22Rv1 (cell line): Measurements from ENCODE around the gene ARPC5.
"Not testable (repeated sequence)": the region's sequence is repeated elsewhere in the genome, so short reads cannot be mapped to it uniquely, and the experiment has no call there.

Experiments used
- H3K27ac ChIP-seq: fragments of 450-650 bp; 2 replicates; pipeline ENCODE4 v1.5.1; 2017
- ZFX ChIP-seq: fragments of 450-650 bp; IDR thresholded peaks from 2 replicates; pipeline ENCODE4 v1.6.1; 2017; ENCODE audit warnings: antibody characterized with exemption, borderline replicate concordance
- TF ChIP-seq, protein P1 (sequence below): fragments of 450-650 bp; IDR thresholded peaks from 2 replicates; pipeline ENCODE4 v1.5.1; 2017; ENCODE audit warnings: mild to moderate bottlenecking

ARPC5 gene

DNA sequence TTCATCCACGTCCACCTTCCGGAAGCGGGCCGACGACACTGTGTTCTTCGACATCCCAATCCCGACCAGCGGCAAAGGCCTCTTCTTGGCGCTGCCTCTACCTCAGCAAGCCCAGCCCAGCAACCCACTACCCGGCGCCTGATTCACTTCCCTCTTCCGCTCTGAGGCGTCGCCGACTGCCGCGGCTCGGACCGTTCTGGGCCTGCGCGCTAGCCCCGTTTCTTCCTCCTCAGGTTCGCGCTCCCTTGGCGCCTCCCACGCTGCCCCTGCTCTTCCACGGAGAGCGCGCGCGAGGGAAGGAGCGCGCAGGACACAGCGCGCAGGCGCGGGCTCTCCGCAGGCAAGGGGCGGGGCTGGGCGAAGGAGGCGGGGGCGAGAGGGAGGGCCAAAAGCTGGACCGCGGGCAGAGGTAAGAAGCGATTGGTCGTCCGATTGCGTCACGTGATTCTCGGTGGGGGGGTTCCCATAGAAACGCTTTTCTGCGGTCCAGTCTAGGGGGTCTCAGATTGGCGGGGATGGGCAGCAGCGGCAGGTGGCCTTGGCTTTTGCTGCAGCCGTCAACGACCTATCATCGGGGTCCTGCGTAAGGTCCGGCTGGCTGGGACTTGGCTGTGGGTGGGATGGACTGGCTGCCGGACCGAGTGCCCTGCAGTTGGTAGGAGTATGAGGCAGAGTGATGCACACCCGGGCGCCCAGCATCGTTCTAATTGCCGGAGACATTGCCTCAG, at the start of gene ARPC5:
TSS of gene ARPC5 (minus strand) at position 178 of the 728 bp plus-strand sequence. CDS start at position 54, 124 bp downstream.
- TF ChIP-seq, protein P1, sequence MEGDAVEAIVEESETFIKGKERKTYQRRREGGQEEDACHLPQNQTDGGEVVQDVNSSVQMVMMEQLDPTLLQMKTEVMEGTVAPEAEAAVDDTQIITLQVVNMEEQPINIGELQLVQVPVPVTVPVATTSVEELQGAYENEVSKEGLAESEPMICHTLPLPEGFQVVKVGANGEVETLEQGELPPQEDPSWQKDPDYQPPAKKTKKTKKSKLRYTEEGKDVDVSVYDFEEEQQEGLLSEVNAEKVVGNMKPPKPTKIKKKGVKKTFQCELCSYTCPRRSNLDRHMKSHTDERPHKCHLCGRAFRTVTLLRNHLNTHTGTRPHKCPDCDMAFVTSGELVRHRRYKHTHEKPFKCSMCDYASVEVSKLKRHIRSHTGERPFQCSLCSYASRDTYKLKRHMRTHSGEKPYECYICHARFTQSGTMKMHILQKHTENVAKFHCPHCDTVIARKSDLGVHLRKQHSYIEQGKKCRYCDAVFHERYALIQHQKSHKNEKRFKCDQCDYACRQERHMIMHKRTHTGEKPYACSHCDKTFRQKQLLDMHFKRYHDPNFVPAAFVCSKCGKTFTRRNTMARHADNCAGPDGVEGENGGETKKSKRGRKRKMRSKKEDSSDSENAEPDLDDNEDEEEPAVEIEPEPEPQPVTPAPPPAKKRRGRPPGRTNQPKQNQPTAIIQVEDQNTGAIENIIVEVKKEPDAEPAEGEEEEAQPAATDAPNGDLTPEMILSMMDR, result no peak
- TF ChIP-seq ZFX, result no peak
- H3K27ac ChIP-seq, result peak within 1 kb of the TSS; percentile 89

DNA sequence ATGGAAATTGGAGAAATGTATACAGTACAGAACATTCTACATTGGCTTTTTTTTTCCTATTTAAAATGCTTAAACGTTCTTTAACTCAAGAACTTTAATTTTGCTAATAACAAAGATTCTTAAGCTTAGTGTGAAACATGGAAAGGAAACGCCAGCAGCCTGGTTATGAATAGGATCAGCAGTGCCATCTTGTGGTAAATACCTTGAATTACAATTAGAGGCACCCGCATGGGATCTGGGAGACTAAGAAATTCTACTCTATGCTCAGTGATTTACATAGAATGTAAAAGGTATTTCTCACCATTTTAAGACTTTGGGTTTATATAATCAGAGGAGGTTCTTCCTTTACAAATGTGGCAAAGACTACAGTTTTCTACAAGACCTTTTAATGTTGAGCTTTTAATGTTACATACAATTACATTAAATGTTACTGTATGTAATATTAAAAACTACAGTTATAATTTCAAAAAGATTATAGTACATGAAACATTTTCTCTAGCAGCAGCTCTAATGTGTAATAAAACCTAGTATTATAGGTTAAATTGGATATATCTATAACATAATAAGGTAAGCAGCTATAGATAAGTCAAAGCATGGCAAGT, 49.6 kb upstream of the ARPC5 start:
- TF ChIP-seq ZFX, result no peak
- TF ChIP-seq, protein P1, result peak; percentile 97
- H3K27ac ChIP-seq, result no peak overlapping the region

DNA sequence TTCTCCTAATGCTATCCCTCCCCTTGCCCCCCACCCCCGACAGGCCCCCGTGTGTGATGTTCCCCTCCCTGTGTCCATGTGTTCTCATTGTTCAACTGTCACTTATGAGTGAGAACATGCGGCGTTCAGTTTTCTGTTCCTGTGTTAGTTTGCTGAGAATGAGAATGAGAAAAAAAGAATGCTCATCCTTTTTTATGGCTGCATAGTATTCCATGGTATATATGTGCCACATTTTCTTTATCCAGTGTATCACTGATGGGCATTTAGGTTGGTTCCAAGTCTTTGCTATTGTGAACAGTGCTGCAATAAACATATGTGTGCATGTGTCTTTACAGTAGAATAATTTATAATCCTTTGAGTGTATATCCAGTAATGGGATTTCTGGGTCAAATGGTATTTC, 43.8 kb upstream of the ARPC5 start:
- not testable (repeated sequence) for H3K27ac ChIP-seq

DNA sequence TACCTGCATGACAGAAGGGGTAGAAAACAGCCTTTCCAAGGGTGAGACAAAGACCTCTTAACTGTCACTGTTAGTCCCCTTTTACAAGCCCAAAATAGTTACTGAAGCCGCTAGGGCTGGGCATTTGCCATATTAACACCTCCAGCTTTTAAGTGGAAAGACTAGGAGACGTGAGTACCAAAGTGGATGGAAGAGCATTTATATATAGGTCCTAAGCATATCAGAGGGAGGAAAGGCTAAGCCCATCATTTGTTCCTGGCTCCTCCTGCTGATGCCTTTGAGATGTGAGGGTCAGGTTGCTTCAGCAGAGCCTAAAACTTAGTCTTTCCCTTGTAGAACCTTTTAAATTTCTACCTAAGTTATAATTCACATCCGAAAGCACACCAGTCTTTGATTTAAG, 43.2 kb upstream of the ARPC5 start:
- no peak overlapping the region for H3K27ac ChIP-seq
- TF ChIP-seq, protein P1, result no peak
- no peak for TF ChIP-seq ZFX

DNA sequence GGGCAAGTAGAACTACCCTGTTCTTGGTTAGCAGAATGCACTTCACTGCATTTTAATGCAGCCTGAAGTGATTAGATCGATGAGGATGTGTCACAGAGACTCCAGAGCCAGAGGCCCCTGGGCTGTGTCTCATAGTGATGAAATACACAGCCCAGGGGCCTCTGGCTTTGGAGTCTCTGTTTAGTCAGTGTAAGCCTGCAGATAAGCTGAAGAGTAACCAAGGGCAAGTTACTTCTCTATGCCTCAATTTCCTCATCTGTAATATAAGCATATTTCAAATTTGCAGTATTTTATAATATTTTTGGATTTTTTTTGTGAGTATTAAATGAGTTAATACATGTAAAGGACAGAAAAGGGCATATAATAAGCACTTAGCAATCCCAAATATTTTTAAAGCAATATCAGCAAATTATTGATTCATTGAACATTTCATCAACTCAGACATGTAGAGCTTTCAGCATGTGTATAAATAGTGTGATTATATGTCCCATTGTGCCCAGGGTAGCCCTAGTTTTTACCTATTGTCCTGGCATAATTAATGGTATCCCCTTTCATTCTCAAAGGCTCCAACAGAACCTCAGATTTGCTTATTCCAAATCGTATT, 41.1 kb upstream of the ARPC5 start:
- H3K27ac ChIP-seq, result no peak overlapping the region
- no peak for TF ChIP-seq ZFX
- TF ChIP-seq, protein P1, result no peak

DNA sequence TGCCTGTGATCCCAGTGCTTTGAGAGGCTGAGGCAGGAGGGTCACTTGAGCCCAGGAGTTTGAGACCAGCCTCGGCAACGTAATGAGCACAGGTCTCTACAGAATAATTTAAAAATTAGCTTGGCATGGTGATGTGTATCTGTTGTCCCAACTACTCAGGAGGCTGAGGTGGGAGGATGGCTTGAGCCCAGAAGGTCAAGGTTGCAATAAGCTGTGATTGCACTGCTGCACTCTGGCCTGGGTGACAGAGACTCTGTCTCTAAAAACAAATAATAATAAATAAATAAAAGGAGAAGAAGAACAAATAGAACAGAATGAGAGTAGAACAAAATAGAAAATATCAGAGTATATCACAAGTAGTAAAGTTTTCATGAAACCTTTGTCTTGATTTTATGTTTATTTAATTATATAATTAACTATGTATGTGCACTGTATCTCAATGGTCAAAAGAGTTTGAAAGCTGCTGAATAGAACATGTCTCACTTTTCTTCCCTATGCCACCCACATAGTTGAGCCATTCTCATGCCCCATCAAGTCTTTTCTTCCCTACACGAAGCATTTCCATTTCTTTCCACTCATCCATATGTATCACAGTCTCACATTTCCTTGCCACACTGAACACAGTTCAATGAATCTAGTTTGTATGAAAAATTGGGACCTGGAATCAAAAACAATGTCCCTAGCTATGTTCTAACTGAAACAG, 40.5 kb upstream of the ARPC5 start:
- H3K27ac ChIP-seq, result no peak overlapping the region
- TF ChIP-seq, protein P1, result no peak
- TF ChIP-seq ZFX, result no peak

DNA sequence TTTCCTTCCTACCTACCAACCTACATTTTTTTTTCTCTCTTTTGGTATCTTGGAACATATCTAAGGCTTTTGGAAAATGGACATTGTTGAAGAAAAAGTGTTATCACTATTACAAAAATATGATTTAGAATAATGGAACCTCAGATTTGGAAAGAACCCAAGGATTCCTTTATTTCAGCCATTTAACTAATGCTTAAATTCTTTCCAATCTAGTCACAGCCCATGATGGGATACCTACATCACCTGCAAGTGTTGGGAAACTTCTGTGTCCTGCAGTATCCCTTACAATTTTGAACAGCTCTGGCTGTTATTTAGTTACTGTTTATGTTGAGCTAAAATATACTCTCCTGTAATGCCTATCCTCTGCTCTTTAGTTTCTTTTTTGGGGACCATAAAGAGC, 39.8 kb upstream of the ARPC5 start:
- H3K27ac ChIP-seq, result no peak overlapping the region
- TF ChIP-seq ZFX, result no peak
- TF ChIP-seq, protein P1, result no peak
